ENCODE measurements around the gene TES. TPM values are rescaled to one million over a fixed set of nuclear protein-coding genes. Genes with fewer than 3 reads are reported as not detected.

Gene TES
- polyA plus RNA-seq, 1 donor from 2014 or later: 38.0 TPM

GRCh38 chr7:116290740-116291139, 80.4 kb downstream of the TES start:
- no peak overlapping the region for H2AFZ ChIP-seq (ENCODE audit: low read depth, low read length)
- H3K9me2 ChIP-seq (ENCODE audit: insufficient read depth, low read length): no peaks in the 10 kb centered on the region
- H4K20me1 ChIP-seq (ENCODE audit: insufficient read depth): no peaks in the 10 kb centered on the region
- no peaks in the 10 kb centered on the region for H3K36me3 ChIP-seq (ENCODE audit: insufficient read depth, low read length)
- H3K9ac ChIP-seq (ENCODE audit: low read length): no peak overlapping the region
- H3K4me2 ChIP-seq (ENCODE audit: low read length): no peak overlapping the region
- TF ChIP-seq CTCF (IDR thresholded peaks at IDR 0.05; ENCODE audit: poor library complexity, severe bottlenecking): no peak
- TF ChIP-seq EP300 (conservative IDR thresholded peaks at IDR 0.05; ENCODE audit: poor library complexity, severe bottlenecking): no peak
- no peak for TF ChIP-seq SMC3 (conservative IDR thresholded peaks at IDR 0.05; ENCODE audit: poor library complexity)
- no peak for TF ChIP-seq RAD21 (conservative IDR thresholded peaks at IDR 0.05)
- TF ChIP-seq EZH2 (IDR thresholded peaks at IDR 0.05; ENCODE audit: borderline replicate concordance, insufficient read depth, low read length, poor library complexity, severe bottlenecking): no peak
- TF ChIP-seq TAF1 (IDR thresholded peaks at IDR 0.05; ENCODE audit: low read depth): no peak
- TF ChIP-seq MXI1 (conservative IDR thresholded peaks at IDR 0.05; ENCODE audit: poor library complexity, severe bottlenecking): no peak
- TF ChIP-seq, protein P1, sequence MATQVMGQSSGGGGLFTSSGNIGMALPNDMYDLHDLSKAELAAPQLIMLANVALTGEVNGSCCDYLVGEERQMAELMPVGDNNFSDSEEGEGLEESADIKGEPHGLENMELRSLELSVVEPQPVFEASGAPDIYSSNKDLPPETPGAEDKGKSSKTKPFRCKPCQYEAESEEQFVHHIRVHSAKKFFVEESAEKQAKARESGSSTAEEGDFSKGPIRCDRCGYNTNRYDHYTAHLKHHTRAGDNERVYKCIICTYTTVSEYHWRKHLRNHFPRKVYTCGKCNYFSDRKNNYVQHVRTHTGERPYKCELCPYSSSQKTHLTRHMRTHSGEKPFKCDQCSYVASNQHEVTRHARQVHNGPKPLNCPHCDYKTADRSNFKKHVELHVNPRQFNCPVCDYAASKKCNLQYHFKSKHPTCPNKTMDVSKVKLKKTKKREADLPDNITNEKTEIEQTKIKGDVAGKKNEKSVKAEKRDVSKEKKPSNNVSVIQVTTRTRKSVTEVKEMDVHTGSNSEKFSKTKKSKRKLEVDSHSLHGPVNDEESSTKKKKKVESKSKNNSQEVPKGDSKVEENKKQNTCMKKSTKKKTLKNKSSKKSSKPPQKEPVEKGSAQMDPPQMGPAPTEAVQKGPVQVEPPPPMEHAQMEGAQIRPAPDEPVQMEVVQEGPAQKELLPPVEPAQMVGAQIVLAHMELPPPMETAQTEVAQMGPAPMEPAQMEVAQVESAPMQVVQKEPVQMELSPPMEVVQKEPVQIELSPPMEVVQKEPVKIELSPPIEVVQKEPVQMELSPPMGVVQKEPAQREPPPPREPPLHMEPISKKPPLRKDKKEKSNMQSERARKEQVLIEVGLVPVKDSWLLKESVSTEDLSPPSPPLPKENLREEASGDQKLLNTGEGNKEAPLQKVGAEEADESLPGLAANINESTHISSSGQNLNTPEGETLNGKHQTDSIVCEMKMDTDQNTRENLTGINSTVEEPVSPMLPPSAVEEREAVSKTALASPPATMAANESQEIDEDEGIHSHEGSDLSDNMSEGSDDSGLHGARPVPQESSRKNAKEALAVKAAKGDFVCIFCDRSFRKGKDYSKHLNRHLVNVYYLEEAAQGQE (IDR thresholded peaks at IDR 0.05; ENCODE audit: borderline replicate concordance): no peak
- no peak for TF ChIP-seq POLR2AphosphoS5 (IDR thresholded peaks at IDR 0.05)
- no peaks in the 10 kb centered on the region for H3F3A ChIP-seq (ENCODE audit: insufficient read depth, low read length, poor library complexity, severe bottlenecking)
- no peaks in the 10 kb centered on the region for H3K27me3 ChIP-seq (ENCODE audit: insufficient read depth, low read depth, low read length)
- H3K4me3 ChIP-seq (ENCODE audit: low read length): no peak overlapping the region
- H3K79me2 ChIP-seq (replicated peaks; ENCODE audit: insufficient read depth, low read length): no peaks in the 10 kb centered on the region
- no peak overlapping the region for H3K27ac ChIP-seq (ENCODE audit: low read length)
- H3K9me3 ChIP-seq (ENCODE audit: low read length): no peaks in the 10 kb centered on the region

- Histone ChIP-seq H3F3A (ENCODE audit: insufficient read depth, low read length, poor library complexity, severe bottlenecking) (no peaks in the 10 kb centered on the region), H3K36me3 (ENCODE audit: insufficient read depth, low read length) (no peaks in the 10 kb centered on the region), H2AFZ (ENCODE audit: low read depth, low read length) (no peak overlapping the region), H3K9ac (ENCODE audit: low read length) (no peak overlapping the region), H3K9me2 (ENCODE audit: insufficient read depth, low read length) (no peaks in the 10 kb centered on the region), H3K27me3 (ENCODE audit: insufficient read depth, low read depth, low read length) (no peaks in the 10 kb centered on the region), H3K79me2 (replicated peaks; ENCODE audit: insufficient read depth, low read length) (no peaks in the 10 kb centered on the region), H3K4me3 (ENCODE audit: low read length) (no peak overlapping the region), H3K4me2 (ENCODE audit: low read length) (no peak overlapping the region), H4K20me1 (ENCODE audit: insufficient read depth) (no peaks in the 10 kb centered on the region), H3K27ac (ENCODE audit: low read length) (no peak overlapping the region), H3K9me3 (ENCODE audit: low read length) (no peaks in the 10 kb centered on the region)
- TF ChIP-seq RAD21 (conservative IDR thresholded peaks at IDR 0.05) (no peak), EZH2 (IDR thresholded peaks at IDR 0.05; ENCODE audit: borderline replicate concordance, insufficient read depth, low read length, poor library complexity, severe bottlenecking) (no peak), TAF1 (IDR thresholded peaks at IDR 0.05; ENCODE audit: low read depth) (no peak), SMC3 (conservative IDR thresholded peaks at IDR 0.05; ENCODE audit: poor library complexity) (no peak), EP300 (conservative IDR thresholded peaks at IDR 0.05; ENCODE audit: poor library complexity, severe bottlenecking) (no peak), CTCF (IDR thresholded peaks at IDR 0.05; ENCODE audit: poor library complexity, severe bottlenecking) (no peak), MXI1 (conservative IDR thresholded peaks at IDR 0.05; ENCODE audit: poor library complexity, severe bottlenecking) (no peak), POLR2AphosphoS5 (IDR thresholded peaks at IDR 0.05) (no peak)
- TF ChIP-seq, protein P1 (IDR thresholded peaks at IDR 0.05; ENCODE audit: borderline replicate concordance): no peak
Observed at GRCh38 chr7:116291937-116292336, 81.6 kb downstream of the TES start.

Data from neural cell (in vitro differentiated cells).